IMR-90 (cell line): ENCODE data around the gene CDC42BPG. TPM values are rescaled to one million over a fixed set of nuclear protein-coding genes. Genes with fewer than 3 reads are reported as not detected.

Source experiments
- ATAC-seq: fragments of 200-7000 bp; cut with Tn5 transposase; 2 replicates; pipeline ENCODE4 v1.9.1; 2020; ENCODE audit warnings: low read depth, mild to moderate bottlenecking, moderate library complexity
- BruUV-seq: library from RNA; stranded (reverse); fragments of 400-500 nt; replicated peaks from 2 replicates; lab custom pipeline; 2021; lab: Mats Ljungman, UMichigan
- CTCF ChIA-PET: fragments of 300-600 bp; formaldehyde crosslinking; extraction: SDS; loops from one replicate; lab custom pipeline; 2021; ENCODE audit warnings: antibody characterized with exemption; lab: Yijun Ruan, JAX
- POLR2A ChIA-PET: fragments of 300-600 bp; sonication (Branson Sonifier 250); formaldehyde crosslinking; loops from one replicate; lab custom pipeline; 2022; ENCODE audit warnings: antibody characterized with exemption; ENCODE audit not compliant: unreplicated experiment; lab: Charles Lee
- DNase-seq: peaks from one replicate; pipeline ENCODE4 v3.0.0; 2013
- H2AFZ ChIP-seq: replicated peaks from 2 replicates; pipeline ENCODE3; 2013; ENCODE audit warnings: low read length, mild to moderate bottlenecking; ENCODE audit not compliant: poor library complexity
- H2AK5ac ChIP-seq: 2 replicates; pipeline ENCODE4 v1.6.1; 2013; ENCODE audit warnings: low read depth, low read length, inconsistent platforms
- H2AK9ac ChIP-seq: replicated peaks from 2 replicates; pipeline ENCODE3; 2013; ENCODE audit warnings: mild to moderate bottlenecking, low read depth, low read length, moderate library complexity; ENCODE audit not compliant: poor library complexity
- H2BK120ac ChIP-seq: 2 replicates; pipeline ENCODE4 v1.6.1; 2013; ENCODE audit warnings: low read depth, low read length, inconsistent platforms
- H2BK15ac ChIP-seq: 3 replicates; pipeline ENCODE4 v1.6.1; 2013; ENCODE audit warnings: low read depth, low read length, inconsistent platforms
- H2BK20ac ChIP-seq: 2 replicates; pipeline ENCODE4 v1.6.1; 2013; ENCODE audit warnings: low read depth, mild to moderate bottlenecking, inconsistent platforms, low read length, moderate library complexity
- H2BK5ac ChIP-seq: 2 replicates; pipeline ENCODE4 v1.6.1; 2013; ENCODE audit warnings: mild to moderate bottlenecking, low read depth, low read length, inconsistent platforms; ENCODE audit not compliant: poor library complexity, severe bottlenecking
- H3K14ac ChIP-seq: replicated peaks from 2 replicates; pipeline ENCODE4 v1.6.1; 2013; ENCODE audit warnings: low read depth, low read length, inconsistent platforms
- H3K18ac ChIP-seq: 2 replicates; pipeline ENCODE4 v1.6.1; 2013; ENCODE audit warnings: low read depth, low read length, control low read depth
- H3K23ac ChIP-seq: 2 replicates; pipeline ENCODE4 v1.6.1; 2013; ENCODE audit warnings: low read depth, low read length, inconsistent platforms
- H3K27ac ChIP-seq: 2 replicates; pipeline ENCODE4 v1.5.1; 2013; ENCODE audit warnings: mild to moderate bottlenecking, control low read depth, low read length; ENCODE audit not compliant: insufficient read depth
- H3K27me3 ChIP-seq: 2 replicates; pipeline ENCODE4 v1.6.1; 2013; ENCODE audit warnings: low read length; ENCODE audit not compliant: control insufficient read depth, insufficient read depth
- H3K36me3 ChIP-seq: 2 replicates; pipeline ENCODE4 v1.6.1; 2013; ENCODE audit warnings: low read length, mixed read lengths; ENCODE audit not compliant: control insufficient read depth, insufficient read depth
- H3K4ac ChIP-seq: 2 replicates; pipeline ENCODE4 v1.6.1; 2013; ENCODE audit warnings: low read depth, low read length, inconsistent platforms
- H3K4me1 ChIP-seq: 2 replicates; pipeline ENCODE4 v1.6.1; 2013; ENCODE audit warnings: low read length, mixed read lengths; ENCODE audit not compliant: control insufficient read depth, insufficient read depth
- H3K4me2 ChIP-seq: 2 replicates; pipeline ENCODE4 v1.6.1; 2013; ENCODE audit warnings: low read depth, mild to moderate bottlenecking, control low read depth, low read length, moderate library complexity
- H3K4me3 ChIP-seq: 2 replicates; pipeline ENCODE4 v1.5.1; 2013; ENCODE audit warnings: low read depth, mild to moderate bottlenecking, control low read depth, low read length, moderate library complexity; ENCODE audit not compliant: insufficient read depth
- H3K56ac ChIP-seq: 2 replicates; pipeline ENCODE4 v1.6.1; 2013; ENCODE audit warnings: low read length, inconsistent platforms; ENCODE audit not compliant: insufficient read depth; ENCODE audit errors: extremely low read depth
- H3K79me1 ChIP-seq, 2 experiments: 2 replicates each; pipeline ENCODE4 v1.6.1; 2013; ENCODE audit warnings: low read length in 2 of 2, inconsistent platforms in 1 of 2, low read depth in 1 of 2
- H3K9ac ChIP-seq: 2 replicates; pipeline ENCODE4 v1.6.1; 2013; ENCODE audit warnings: low read depth, low read length, control low read depth
- H3K9me1 ChIP-seq: 2 replicates; pipeline ENCODE4 v1.6.1; 2013; ENCODE audit warnings: low read length, inconsistent platforms; ENCODE audit not compliant: insufficient read depth
- H3K9me3 ChIP-seq: 2 replicates; pipeline ENCODE4 v1.6.1; 2013; ENCODE audit warnings: low read length; ENCODE audit not compliant: control insufficient read depth, insufficient read depth
- H4K20me1 ChIP-seq: 2 replicates; pipeline ENCODE4 v1.6.1; 2013; ENCODE audit warnings: low read length, inconsistent platforms; ENCODE audit not compliant: insufficient read depth
- H4K5ac ChIP-seq: 2 replicates; pipeline ENCODE4 v1.6.1; 2013; ENCODE audit warnings: mild to moderate bottlenecking, low read depth, low read length, control low read depth
- H4K8ac ChIP-seq, 2 experiments: 2 replicates each; pipeline ENCODE4 v1.6.1; 2013; ENCODE audit warnings: low read depth in 2 of 2, low read length in 2 of 2, control low read depth in 1 of 2, inconsistent platforms in 1 of 2
- H4K91ac ChIP-seq: 2 replicates; pipeline ENCODE4 v1.6.1; 2013; ENCODE audit warnings: low read depth, low read length, inconsistent platforms; ENCODE audit not compliant: insufficient read depth
- BHLHE40 ChIP-seq: fragments of 150-350 bp; IDR thresholded peaks from 2 replicates; pipeline ENCODE4 v1.6.1; 2016; ENCODE audit warnings: mild to moderate bottlenecking, low read depth, low read length
- CEBPB ChIP-seq: IDR thresholded peaks from 2 replicates; pipeline ENCODE4 v1.6.1; 2012; ENCODE audit warnings: low read depth, low read length, improper control_type of control experiment
- CHD1 ChIP-seq: IDR thresholded peaks from 2 replicates; pipeline ENCODE4 v1.6.1; 2012; ENCODE audit warnings: low read depth, low read length, improper control_type of control experiment
- FOS ChIP-seq: fragments of 150-350 bp; IDR thresholded peaks from 2 replicates; pipeline ENCODE4 v1.6.1; 2016; ENCODE audit warnings: low read depth, low read length
- MAFK ChIP-seq: IDR thresholded peaks from 2 replicates; pipeline ENCODE4 v1.6.1; 2012; ENCODE audit warnings: low read depth, low read length, improper control_type of control experiment
- MAZ ChIP-seq: IDR thresholded peaks from 2 replicates; pipeline ENCODE4 v1.6.1; 2012; ENCODE audit warnings: low read depth, mild to moderate bottlenecking, low read length, improper control_type of control experiment, moderate library complexity, borderline replicate concordance
- NFE2L2 ChIP-seq: fragments of 150-350 bp; IDR thresholded peaks from 2 replicates; pipeline ENCODE4 v1.6.1; 2016; ENCODE audit warnings: low read depth, mild to moderate bottlenecking, low read length
- POLR2A ChIP-seq: IDR thresholded peaks from 2 replicates; pipeline ENCODE4 v1.6.1; 2012; ENCODE audit warnings: mild to moderate bottlenecking, low read depth, low read length
- RCOR1 ChIP-seq: IDR thresholded peaks from 2 replicates; pipeline ENCODE4 v1.6.1; 2012; ENCODE audit warnings: mild to moderate bottlenecking, low read length, improper control_type of control experiment; ENCODE audit not compliant: insufficient replicate concordance
- RFX5 ChIP-seq: IDR thresholded peaks from 2 replicates; pipeline ENCODE4 v1.8.0; 2012; ENCODE audit warnings: low read depth, mild to moderate bottlenecking, low read length, moderate library complexity
- WGBS, 2 experiments: methylation state at CpG; one replicate each; pipeline versions ENCODE4 v1.1.5 to v1.1.7; 2013; ENCODE audit warnings: missing lambda C conversion rate in 2 of 2; ENCODE audit not compliant: insufficient read length in 1 of 2; ENCODE audit errors: extremely low coverage in 2 of 2; 5-methylcytosine and 5-hydroxymethylcytosine counted together
- dilution Hi-C: fragments of 300-500 bp; cut with HindIII; formaldehyde crosslinking; loops from one replicate; pipeline ENCODE4 v1.14.3; 2018; ENCODE audit warnings: low sequenced_read_pairs; ENCODE audit not compliant: unreplicated experiment
- in situ Hi-C: fragments of 300-500 bp; cut with MboI; formaldehyde crosslinking; loops from 3 replicates; pipeline ENCODE4 v1.14.3; 2019; ENCODE audit warnings: low sequenced_read_pairs, inconsistent platforms, mixed read lengths
- intact Hi-C: fragments of 100-400 bp; cut with micrococcal nuclease; formaldehyde crosslinking; loops from 2 replicates; pipeline ENCODE4 v1.10.0; 2022
- polyA plus RNA-seq, 3 experiments: library from polyadenylated mRNA; depleted of rRNA; stranded (reverse); fragments of >200 nt; gene quantifications; 2 replicates each; pipeline ENCODE4 v1.2.3, GENCODE V29; 2012; ENCODE audit warnings: low replicate concordance in 1 of 3
- total RNA-seq: library from RNA; depleted of rRNA; stranded (reverse); fragments of >200 nt; gene quantifications from 2 replicates; pipeline ENCODE4 v1.2.3, GENCODE V29; 2012
- TF ChIP-seq, protein P1 (sequence below): fragments of 150-350 bp; IDR thresholded peaks from 2 replicates; pipeline ENCODE4 v1.6.1; 2016; ENCODE audit warnings: low read depth, mild to moderate bottlenecking, low read length, moderate library complexity, borderline replicate concordance
- TF ChIP-seq, protein P2 (sequence below): fragments of 150-350 bp; IDR thresholded peaks from 2 replicates; pipeline ENCODE4 v1.6.1; 2017; ENCODE audit warnings: mild to moderate bottlenecking, antibody characterized with exemption, low read length, low read depth

The CDC42BPG gene
- total and polyA plus RNA-seq, 2 of the 4 experiments (the other 2 are of a cell fraction): under 0.01 to 0.12 TPM

DNA sequence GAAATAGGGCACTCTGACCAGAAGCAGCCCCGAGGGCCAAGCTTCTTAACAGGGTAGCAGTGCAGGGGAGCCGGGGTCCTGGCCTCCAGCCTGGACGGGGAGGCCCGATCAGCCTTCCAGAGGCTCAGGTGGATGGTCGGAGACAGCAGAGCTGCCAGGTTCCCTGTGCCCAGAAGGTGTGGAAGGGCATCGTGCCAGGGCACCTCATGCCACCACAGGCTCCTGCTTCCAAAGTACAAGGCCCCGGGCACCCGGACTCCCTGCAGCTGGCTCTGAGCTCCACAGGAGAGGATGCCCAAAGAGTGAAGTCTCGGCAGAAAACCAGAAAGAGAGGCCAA lies 19.7 kb upstream of the CDC42BPG start:
- H2AK5ac ChIP-seq: peak overlapping the region; percentile 99
- H3K14ac ChIP-seq: peak overlapping the region; percentile 98
- peak overlapping the region; percentile 97 for H3K27ac ChIP-seq
- peaks cover 34% of the 10 kb centered on the region for H3K9me1 ChIP-seq
- CTCF ChIA-PET: interaction anchor here (0.8 to 0.9 kb wide), 2 partner anchors 13 to 31 kb away, joined by 3 read pairs; no protein-coding TSS in a partner anchor
- peak overlapping the region; percentile 87 for H2BK15ac ChIP-seq
- peak; percentile 5 for ATAC-seq
- intact Hi-C loops (loop anchor here (2.0 kb wide), 1 partner anchor 15 kb away; the partner anchor contains the start of gene EHD1), dilution Hi-C loops (no loop called here), in situ Hi-C loops (no loop called here)
- H4K5ac ChIP-seq: peak overlapping the region; percentile 71
- no peak for TF ChIP-seq NFE2L2
- TF ChIP-seq, protein P1, sequence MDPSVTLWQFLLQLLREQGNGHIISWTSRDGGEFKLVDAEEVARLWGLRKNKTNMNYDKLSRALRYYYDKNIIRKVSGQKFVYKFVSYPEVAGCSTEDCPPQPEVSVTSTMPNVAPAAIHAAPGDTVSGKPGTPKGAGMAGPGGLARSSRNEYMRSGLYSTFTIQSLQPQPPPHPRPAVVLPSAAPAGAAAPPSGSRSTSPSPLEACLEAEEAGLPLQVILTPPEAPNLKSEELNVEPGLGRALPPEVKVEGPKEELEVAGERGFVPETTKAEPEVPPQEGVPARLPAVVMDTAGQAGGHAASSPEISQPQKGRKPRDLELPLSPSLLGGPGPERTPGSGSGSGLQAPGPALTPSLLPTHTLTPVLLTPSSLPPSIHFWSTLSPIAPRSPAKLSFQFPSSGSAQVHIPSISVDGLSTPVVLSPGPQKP: no peak
- no peak for TF ChIP-seq CEBPB
- TF ChIP-seq CHD1: no peak
- no peak for TF ChIP-seq BHLHE40
- TF ChIP-seq POLR2A: no peak; the same call in 1 of the 2 replicates
- TF ChIP-seq MAFK: no peak
- TF ChIP-seq FOS: no peak
- no peak for TF ChIP-seq MAZ
- no peak for TF ChIP-seq RFX5
- no peak for TF ChIP-seq RCOR1
- TF ChIP-seq, protein P2, sequence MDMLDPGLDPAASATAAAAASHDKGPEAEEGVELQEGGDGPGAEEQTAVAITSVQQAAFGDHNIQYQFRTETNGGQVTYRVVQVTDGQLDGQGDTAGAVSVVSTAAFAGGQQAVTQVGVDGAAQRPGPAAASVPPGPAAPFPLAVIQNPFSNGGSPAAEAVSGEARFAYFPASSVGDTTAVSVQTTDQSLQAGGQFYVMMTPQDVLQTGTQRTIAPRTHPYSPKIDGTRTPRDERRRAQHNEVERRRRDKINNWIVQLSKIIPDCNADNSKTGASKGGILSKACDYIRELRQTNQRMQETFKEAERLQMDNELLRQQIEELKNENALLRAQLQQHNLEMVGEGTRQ: no peak
- peak overlapping the region; percentile 17 for H3K4me2 ChIP-seq
- H3K9ac ChIP-seq: peak overlapping the region; percentile 69
- no peaks in the 10 kb centered on the region for H3K9me3 ChIP-seq
- peak overlapping the region; percentile 91 for H3K56ac ChIP-seq
- peaks cover 13% of the 10 kb centered on the region for H3K36me3 ChIP-seq
- H3K18ac ChIP-seq: peak overlapping the region; percentile 53
- peak overlapping the region; percentile 36 for H2AFZ ChIP-seq
- peaks cover 11 to 78% of the 10 kb centered on the region in 2 experiments; a peak in 3 of 4 replicates for H3K79me1 ChIP-seq
- peak overlapping the region; percentile 96 for H2BK120ac ChIP-seq
- peak overlapping the region; percentile 97 for H3K4ac ChIP-seq
- H3K23ac ChIP-seq: peak overlapping the region; percentile 96
- H2BK20ac ChIP-seq: peak overlapping the region; percentile 96
- H4K91ac ChIP-seq: peak overlapping the region; percentile 96
- H2AK9ac ChIP-seq: peak overlapping the region; percentile 96
- DNase-seq: no peak
- WGBS, 2 experiments: 19% methylated on average over 9 of the region's 9 CpGs; no CpG with 5 or more reads in 1 of the 2 experiments
- no peak overlapping the region for H3K4me3 ChIP-seq
- peaks cover 41% of the 10 kb centered on the region for H3K4me1 ChIP-seq
- peaks cover 60% of the 10 kb centered on the region for H4K20me1 ChIP-seq
- H2BK5ac ChIP-seq: peak overlapping the region; percentile 92
- H3K27me3 ChIP-seq: no peaks in the 10 kb centered on the region
- BruUV-seq: no TSS peak
- H4K8ac ChIP-seq: peak overlapping the region; percentile 94 to 99
- POLR2A ChIA-PET: no interaction called here
